Measurements from ENCODE around the gene ARHGEF1.
"Not testable (repeated sequence)": the region's sequence is repeated elsewhere in the genome, so short reads cannot be mapped to it uniquely, and the experiment has no call there.

Gene ARHGEF1

GRCh38 chr19:41864374-41864773 lies 18.6 kb upstream of the ARHGEF1 start:
- Histone ChIP-seq H3K36me3 (ENCODE audit: control insufficient read depth in 1 of 2, insufficient read depth in 2 of 2, low read length in 2 of 2) (peaks cover 54 to 62% of the 10 kb centered on the region in 2 donors), H3K27ac (ENCODE audit: low read length) (peak overlapping the region; percentile 6), H3K9me3 (ENCODE audit: control insufficient read depth in 1 of 2, low read length in 2 of 2) (no peaks in the 10 kb centered on the region), H3K4me3 (ENCODE audit: low read depth in 1 of 2, low read length in 2 of 2) (no peak overlapping the region), H3K27me3 (ENCODE audit: low read depth, low read length) (no peaks in the 10 kb centered on the region), H3K4me1 (ENCODE audit: control insufficient read depth in 1 of 2, insufficient read depth in 2 of 2, low read length in 2 of 2) (peaks cover 27 to 39% of the 10 kb centered on the region in 2 donors)

GRCh38 chr19:41866284-41866683 lies 16.7 kb upstream of the ARHGEF1 start:
- Histone ChIP-seq H3K4me1 (ENCODE audit: control insufficient read depth in 1 of 2, insufficient read depth in 2 of 2, low read length in 2 of 2) (peaks cover 25 to 29% of the 10 kb centered on the region in 2 donors), H3K36me3 (ENCODE audit: control insufficient read depth in 1 of 2, insufficient read depth in 2 of 2, low read length in 2 of 2) (peaks cover 60 to 71% of the 10 kb centered on the region in 2 donors), H3K27me3 (ENCODE audit: low read depth, low read length) (no peaks in the 10 kb centered on the region), H3K4me3 (ENCODE audit: low read depth in 1 of 2, low read length in 2 of 2) (no peak overlapping the region), H3K9me3 (ENCODE audit: control insufficient read depth in 1 of 2, low read length in 2 of 2) (no peaks in the 10 kb centered on the region), H3K27ac (ENCODE audit: low read length) (no peak overlapping the region)

- no peak overlapping the region for H3K27ac ChIP-seq (ENCODE audit: low read length)
- peaks cover 47 to 60% of the 10 kb centered on the region in 2 donors for H3K36me3 ChIP-seq (ENCODE audit: control insufficient read depth in 1 of 2, insufficient read depth in 2 of 2, low read length in 2 of 2)
- peaks cover 14 to 15% of the 10 kb centered on the region in 2 donors for H3K4me1 ChIP-seq (ENCODE audit: control insufficient read depth in 1 of 2, insufficient read depth in 2 of 2, low read length in 2 of 2)
These were observed 14.6 kb upstream of the ARHGEF1 start for GRCh38 chr19:41868120-41868988.

GRCh38 chr19:41868989-41869300 lies 14.0 kb upstream of the ARHGEF1 start:
- Histone ChIP-seq H3K4me3 (ENCODE audit: low read depth in 1 of 2, low read length in 2 of 2) (no peak overlapping the region), H3K27ac (ENCODE audit: low read length) (no peak overlapping the region), H3K9me3 (ENCODE audit: control insufficient read depth in 1 of 2, low read length in 2 of 2) (no peaks in the 10 kb centered on the region), H3K27me3 (ENCODE audit: low read depth, low read length) (no peaks in the 10 kb centered on the region), H3K36me3 (ENCODE audit: control insufficient read depth in 1 of 2, insufficient read depth in 2 of 2, low read length in 2 of 2) (peaks cover 45 to 54% of the 10 kb centered on the region in 2 donors), H3K4me1 (ENCODE audit: control insufficient read depth in 1 of 2, insufficient read depth in 2 of 2, low read length in 2 of 2) (peaks cover 13 to 14% of the 10 kb centered on the region in 2 donors)

More at GRCh38 chr19:41868120-41868988, 14.6 kb upstream of the ARHGEF1 start:
- no peak overlapping the region for H3K4me3 ChIP-seq (ENCODE audit: low read depth in 1 of 2, low read length in 2 of 2)
- no peaks in the 10 kb centered on the region for H3K27me3 ChIP-seq (ENCODE audit: low read depth, low read length)
- H3K9me3 ChIP-seq (ENCODE audit: control insufficient read depth in 1 of 2, low read length in 2 of 2), result no peaks in the 10 kb centered on the region

- Histone ChIP-seq H3K27me3 (ENCODE audit: low read depth, low read length) (no peaks in the 10 kb centered on the region), H3K4me3 (ENCODE audit: low read depth in 1 of 2, low read length in 2 of 2) (no peak overlapping the region), H3K27ac (ENCODE audit: low read length) (no peak overlapping the region), H3K9me3 (ENCODE audit: control insufficient read depth in 1 of 2, low read length in 2 of 2) (no peaks in the 10 kb centered on the region), H3K36me3 (ENCODE audit: control insufficient read depth in 1 of 2, insufficient read depth in 2 of 2, low read length in 2 of 2) (peaks cover 39 to 49% of the 10 kb centered on the region in 2 donors), H3K4me1 (ENCODE audit: control insufficient read depth in 1 of 2, insufficient read depth in 2 of 2, low read length in 2 of 2) (peaks cover 11 to 13% of the 10 kb centered on the region in 2 donors)
These were observed 13.5 kb upstream of the ARHGEF1 start for GRCh38 chr19:41869374-41869955.

- Histone ChIP-seq H3K4me1 (ENCODE audit: control insufficient read depth in 1 of 2, insufficient read depth in 2 of 2, low read length in 2 of 2) (peaks cover 11 to 13% of the 10 kb centered on the region in 2 donors), H3K27me3 (ENCODE audit: low read depth, low read length) (no peaks in the 10 kb centered on the region), H3K9me3 (ENCODE audit: control insufficient read depth in 1 of 2, low read length in 2 of 2) (no peaks in the 10 kb centered on the region), H3K36me3 (ENCODE audit: control insufficient read depth in 1 of 2, insufficient read depth in 2 of 2, low read length in 2 of 2) (peaks cover 31 to 39% of the 10 kb centered on the region in 2 donors), H3K4me3 (ENCODE audit: low read depth in 1 of 2, low read length in 2 of 2) (no peak overlapping the region), H3K27ac (ENCODE audit: low read length) (peak overlapping the region; percentile 14)
These were observed 12.5 kb upstream of the ARHGEF1 start for GRCh38 chr19:41870401-41870873.

GRCh38 chr19:41871573-41872383 lies 11.2 kb upstream of the ARHGEF1 start:
- no peak overlapping the region for H3K27ac ChIP-seq (ENCODE audit: low read length)
- no peak overlapping the region for H3K4me3 ChIP-seq (ENCODE audit: low read depth in 1 of 2, low read length in 2 of 2)
- H3K9me3 ChIP-seq (ENCODE audit: control insufficient read depth in 1 of 2, low read length in 2 of 2), result no peaks in the 10 kb centered on the region
- H3K36me3 ChIP-seq (ENCODE audit: control insufficient read depth in 1 of 2, insufficient read depth in 2 of 2, low read length in 2 of 2), result peaks cover 26 to 37% of the 10 kb centered on the region in 2 donors
- no peaks in the 10 kb centered on the region for H3K27me3 ChIP-seq (ENCODE audit: low read depth, low read length)
- H3K4me1 ChIP-seq (ENCODE audit: control insufficient read depth in 1 of 2, insufficient read depth in 2 of 2, low read length in 2 of 2), result peaks cover 11 to 13% of the 10 kb centered on the region in 2 donors

- H3K4me1 ChIP-seq (ENCODE audit: control insufficient read depth in 1 of 2, insufficient read depth in 2 of 2, low read length in 2 of 2), result peaks cover 11 to 13% of the 10 kb centered on the region in 2 donors
- H3K36me3 ChIP-seq (ENCODE audit: control insufficient read depth in 1 of 2, insufficient read depth in 2 of 2, low read length in 2 of 2), result peaks cover 26 to 37% of the 10 kb centered on the region in 2 donors
- H3K27ac ChIP-seq (ENCODE audit: low read length), result no peak overlapping the region
These were observed 10.6 kb upstream of the ARHGEF1 start for GRCh38 chr19:41872384-41872774.

GRCh38 chr19:41872775-41873647 lies 10.0 kb upstream of the ARHGEF1 start:
- H3K9me3 ChIP-seq (ENCODE audit: control insufficient read depth in 1 of 2, low read length in 2 of 2), result no peaks in the 10 kb centered on the region
- H3K4me3 ChIP-seq (ENCODE audit: low read depth in 1 of 2, low read length in 2 of 2), result no peak overlapping the region
- no peaks in the 10 kb centered on the region for H3K27me3 ChIP-seq (ENCODE audit: low read depth, low read length)
- H3K4me1 ChIP-seq (ENCODE audit: control insufficient read depth in 1 of 2, insufficient read depth in 2 of 2, low read length in 2 of 2), result peaks cover 7 to 12% of the 10 kb centered on the region in 2 donors
- peaks cover 23 to 35% of the 10 kb centered on the region in 2 donors for H3K36me3 ChIP-seq (ENCODE audit: control insufficient read depth in 1 of 2, insufficient read depth in 2 of 2, low read length in 2 of 2)
- no peak overlapping the region for H3K27ac ChIP-seq (ENCODE audit: low read length)

More at GRCh38 chr19:41872384-41872774, 10.6 kb upstream of the ARHGEF1 start:
- no peaks in the 10 kb centered on the region for H3K27me3 ChIP-seq (ENCODE audit: low read depth, low read length)
- H3K4me3 ChIP-seq (ENCODE audit: low read depth in 1 of 2, low read length in 2 of 2), result no peak overlapping the region
- H3K9me3 ChIP-seq (ENCODE audit: control insufficient read depth in 1 of 2, low read length in 2 of 2), result no peaks in the 10 kb centered on the region

- H3K27me3 ChIP-seq (ENCODE audit: low read depth, low read length); H3K4me3 ChIP-seq (ENCODE audit: low read depth in 1 of 2, low read length in 2 of 2); H3K27ac ChIP-seq (ENCODE audit: low read length); H3K4me1 ChIP-seq (ENCODE audit: control insufficient read depth in 1 of 2, insufficient read depth in 2 of 2, low read length in 2 of 2); H3K9me3 ChIP-seq (ENCODE audit: control insufficient read depth in 1 of 2, low read length in 2 of 2): not testable (repeated sequence)
- peaks cover 10% of the 10 kb centered on the region in 2 donors for H3K36me3 ChIP-seq (ENCODE audit: control insufficient read depth in 1 of 2, insufficient read depth in 2 of 2, low read length in 2 of 2)
These were observed 7.0 kb upstream of the ARHGEF1 start for GRCh38 chr19:41875973-41876372.
